ENCODE results near the gene GUCY1A2.

Gene GUCY1A2

DNA sequence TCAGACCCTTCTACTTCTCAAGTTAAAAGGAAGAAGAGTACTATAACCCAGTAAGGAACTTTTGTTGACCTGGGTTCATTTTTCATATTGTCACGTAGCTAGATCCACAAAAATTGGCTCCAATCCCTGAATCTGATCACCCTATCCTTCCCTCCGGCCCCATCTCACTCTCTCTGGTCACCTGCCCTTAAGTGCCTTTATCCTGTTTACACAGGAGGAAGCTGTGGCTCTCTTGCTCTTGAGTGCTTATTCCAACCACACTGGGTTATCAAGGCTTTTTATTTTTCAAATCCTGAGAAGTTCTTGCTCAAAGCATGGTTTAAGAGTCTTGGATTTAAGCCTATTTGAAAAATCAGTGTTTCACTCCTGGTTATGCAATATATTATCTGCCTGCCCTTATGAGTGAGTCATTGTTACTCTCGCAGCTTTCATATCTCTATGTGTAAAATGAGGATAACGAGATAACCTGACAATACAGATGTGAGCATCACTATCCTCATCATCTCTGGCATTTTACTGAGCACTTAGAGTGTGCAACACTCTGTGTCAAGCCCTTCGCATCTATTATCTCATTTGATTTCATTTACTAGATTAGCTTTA is 293.9 kb downstream of the GUCY1A2 start:
- DNase-seq = peak; percentile 3

GRCh38 chr11:106723071-106723470 is 295.2 kb downstream of the GUCY1A2 start:
- no peak for DNase-seq

DNA sequence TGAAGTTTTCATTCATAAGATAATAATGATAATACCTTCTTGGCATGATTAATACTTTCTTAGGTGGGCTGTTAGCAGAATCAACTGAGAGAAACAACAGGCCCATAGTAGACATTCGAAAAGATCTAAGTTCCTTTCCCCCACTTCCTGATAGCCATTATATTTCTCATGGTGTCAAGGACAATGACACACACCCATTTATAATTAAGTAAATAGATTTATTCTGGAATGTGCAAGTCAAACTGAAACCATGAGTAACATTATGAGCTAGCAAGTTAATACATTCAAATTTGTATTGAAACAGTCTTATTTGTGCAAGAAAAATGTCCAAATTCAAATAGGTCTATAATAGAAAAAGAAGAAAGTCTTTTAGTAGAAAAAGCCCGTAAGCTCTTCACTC is 301.1 kb downstream of the GUCY1A2 start:
- DNase-seq = no peak

DNA sequence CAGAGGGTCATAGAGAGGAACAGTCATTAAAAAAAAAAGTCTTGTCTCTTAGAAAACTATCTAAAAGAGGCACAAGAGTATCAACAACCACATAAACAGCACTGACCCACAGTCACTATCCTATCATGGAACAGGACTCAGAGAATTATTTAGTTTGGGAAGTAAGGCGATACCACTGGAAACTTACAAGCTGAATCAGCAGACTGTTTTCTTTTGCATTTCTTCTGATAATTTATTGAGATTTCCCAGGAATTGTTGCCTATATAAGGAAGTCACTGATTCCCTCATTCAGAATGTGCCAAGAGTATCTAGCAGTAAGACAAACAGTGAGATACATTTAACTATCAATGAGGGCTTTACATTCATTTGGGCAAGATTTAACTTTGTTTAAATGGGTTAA is 304.1 kb downstream of the GUCY1A2 start:
- DNase-seq = no peak

DNA sequence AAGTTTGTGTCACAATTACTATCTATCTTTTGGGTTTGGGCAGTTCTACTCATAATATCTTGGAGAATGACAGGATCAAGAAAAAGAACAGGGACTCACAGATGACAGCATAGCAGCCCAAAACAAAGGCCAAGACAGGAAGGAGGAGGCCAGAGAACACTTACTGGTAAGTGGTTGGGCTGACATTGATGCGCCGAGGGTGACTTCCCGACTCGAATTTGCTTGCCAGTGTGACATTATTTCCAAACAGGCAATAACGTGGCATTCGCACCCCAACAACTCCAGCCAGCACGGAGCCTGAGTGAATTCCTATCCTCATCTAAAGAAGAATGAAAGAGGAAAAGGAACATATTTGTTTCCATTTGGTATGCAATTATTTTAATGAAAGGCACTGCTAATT is 309.9 kb downstream of the GUCY1A2 start:
- DNase-seq = no peak

GRCh38 chr11:106706355-106706754 is 311.9 kb downstream of the GUCY1A2 start:
- DNase-seq = no peak

DNA sequence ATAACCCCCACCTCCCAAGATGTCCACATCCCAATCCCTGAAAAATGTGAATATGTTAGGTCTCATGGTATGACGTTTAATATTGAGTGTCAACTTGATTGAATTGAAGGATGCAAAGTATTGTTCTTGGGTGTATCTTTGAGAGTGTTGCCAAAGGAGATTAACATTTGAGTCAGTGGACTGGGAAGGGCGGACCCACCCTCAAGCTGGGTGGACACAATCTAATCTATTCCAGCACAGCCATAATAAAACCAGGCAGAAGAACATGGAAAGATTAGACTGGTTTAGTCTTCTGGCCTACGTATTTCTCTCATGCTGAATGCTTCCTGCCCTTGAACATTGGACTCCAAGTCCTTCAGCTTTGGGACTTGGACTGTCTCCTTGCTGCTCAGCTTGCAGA is 315.5 kb downstream of the GUCY1A2 start:
- DNase-seq = no peak

DNA sequence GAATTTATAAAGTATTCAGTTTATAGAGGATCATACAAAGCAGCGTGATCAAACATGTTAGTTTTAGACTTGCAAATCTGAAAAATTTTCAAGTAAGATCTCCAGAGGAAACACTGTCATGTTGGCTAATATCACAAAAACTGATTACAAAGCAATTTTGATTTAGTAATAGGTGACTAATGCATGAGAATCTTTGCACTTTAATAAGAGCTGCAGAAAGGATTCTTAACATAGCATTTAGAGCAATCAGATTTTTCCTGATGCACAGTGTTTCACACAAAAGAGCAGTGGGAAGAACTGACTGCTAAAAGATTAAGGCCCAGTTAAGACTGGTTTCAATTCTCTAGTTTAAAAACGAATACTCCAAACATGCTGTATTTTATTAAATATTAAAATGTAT is 321.2 kb downstream of the GUCY1A2 start:
- no peak for DNase-seq

- no peak for DNase-seq
These were observed 322.8 kb downstream of the GUCY1A2 start for GRCh38 chr11:106695506-106695905.

GRCh38 chr11:106694501-106694900 is 323.8 kb downstream of the GUCY1A2 start:
- no peak for DNase-seq

DNA sequence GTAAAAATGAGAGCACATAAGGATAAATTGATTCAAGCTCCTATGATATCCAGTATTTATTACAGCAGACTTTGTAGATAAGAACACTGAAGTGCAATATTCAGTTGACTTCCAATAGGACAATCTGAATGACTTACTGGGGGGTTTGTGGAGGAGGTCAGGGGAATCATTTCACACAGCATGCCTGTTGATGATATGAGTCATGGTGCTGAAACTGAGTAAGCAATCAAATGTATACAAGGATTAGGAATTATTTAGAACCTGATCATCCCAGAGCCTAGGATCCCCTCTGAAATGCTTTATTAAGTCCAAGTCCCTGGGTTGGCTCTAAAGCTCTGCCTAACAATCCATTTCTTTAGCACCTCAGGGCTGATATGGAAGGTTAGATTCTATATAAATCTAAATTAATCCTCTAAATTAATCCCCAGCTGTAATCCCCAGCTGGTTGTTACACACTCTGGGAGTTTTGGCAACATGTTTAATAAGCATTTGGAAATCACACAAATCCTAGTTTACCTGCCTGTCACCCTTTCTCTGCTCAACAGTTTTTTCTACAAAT is 326.4 kb downstream of the GUCY1A2 start:
- DNase-seq = no peak

DNA sequence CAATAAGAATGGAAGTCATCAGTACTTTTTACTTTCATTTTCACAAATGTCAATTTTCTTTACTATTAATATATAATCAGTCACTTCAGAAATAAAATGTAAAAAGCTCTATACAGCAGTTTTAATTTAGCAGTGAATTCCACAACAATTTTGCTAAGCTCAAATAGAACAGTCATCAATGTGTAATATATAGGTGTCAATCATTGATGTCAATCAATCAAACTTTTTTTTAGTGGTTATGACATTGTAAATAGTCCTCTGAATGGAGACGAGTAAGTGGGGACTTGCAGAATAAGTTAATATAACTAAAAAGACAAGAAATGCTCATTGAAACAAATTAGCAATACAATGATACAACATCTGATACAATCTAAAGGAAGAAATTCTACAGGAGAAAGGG is 327.4 kb downstream of the GUCY1A2 start:
- no peak for DNase-seq

GRCh38 chr11:106684944-106685343 is 333.3 kb downstream of the GUCY1A2 start:
- no peak for DNase-seq

DNA sequence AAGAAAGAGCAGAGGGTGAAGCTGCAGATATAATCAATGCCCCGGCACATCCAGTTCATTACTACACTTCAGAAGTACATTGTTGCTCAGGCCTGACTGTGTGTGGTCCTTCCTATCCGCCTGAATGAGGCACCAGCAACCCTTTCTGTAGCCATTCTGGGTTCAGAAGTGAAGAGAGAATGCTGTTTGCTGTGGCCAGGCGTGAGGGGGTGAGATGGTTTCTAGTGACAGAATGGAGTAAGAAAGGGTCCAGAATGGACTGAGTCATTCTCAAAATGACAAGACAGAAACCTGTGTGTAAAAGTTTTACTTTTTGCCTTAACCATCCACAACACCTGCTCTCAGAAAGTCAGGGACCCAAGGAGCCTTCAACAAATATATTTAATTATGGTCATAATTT is 334.8 kb downstream of the GUCY1A2 start:
- no peak for DNase-seq

- DNase-seq = no peak
These were observed 336.8 kb downstream of the GUCY1A2 start for GRCh38 chr11:106681435-106681834.

DNA sequence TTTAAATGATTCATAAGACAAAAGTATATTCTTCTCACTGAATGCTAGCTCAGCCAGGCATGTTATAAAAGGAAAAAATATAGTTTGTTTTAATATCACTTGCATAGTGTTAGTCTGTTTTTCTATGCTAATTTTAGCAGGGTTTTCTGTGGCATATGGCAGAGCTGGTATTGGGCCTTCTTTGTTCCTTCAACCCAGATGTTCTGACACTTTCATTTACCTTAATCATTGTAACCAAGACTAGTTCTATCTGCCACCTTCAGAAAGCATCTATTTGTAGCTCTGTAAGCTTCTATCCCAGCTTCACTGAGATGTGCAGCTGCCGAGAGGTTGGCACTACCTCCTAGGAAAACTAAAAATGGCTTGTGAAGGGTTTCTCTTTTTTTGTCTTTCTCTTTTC is 338.7 kb downstream of the GUCY1A2 start:
- no peak for DNase-seq

DNA sequence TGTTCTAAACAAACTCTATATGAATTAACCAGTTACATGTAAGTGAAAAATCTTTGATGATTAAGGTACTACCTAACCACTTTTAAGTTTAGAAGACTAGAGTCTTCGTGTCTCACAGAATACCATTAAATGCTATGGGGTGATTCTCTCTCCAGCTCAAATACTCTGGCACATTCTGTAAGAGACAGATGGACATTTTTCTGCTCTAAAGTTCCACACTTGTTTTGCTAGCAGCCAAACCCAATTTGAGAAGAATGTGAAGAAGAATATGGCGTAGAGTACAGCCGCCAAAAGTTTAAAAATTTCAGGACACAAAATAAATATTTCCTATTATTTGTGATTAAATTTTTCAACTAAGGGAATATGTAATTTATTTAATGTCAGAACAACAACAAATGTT is 339.1 kb downstream of the GUCY1A2 start:
- DNase-seq = no peak

- DNase-seq = no peak
These were observed 348.2 kb downstream of the GUCY1A2 start for GRCh38 chr11:106670069-106670468.

DNA sequence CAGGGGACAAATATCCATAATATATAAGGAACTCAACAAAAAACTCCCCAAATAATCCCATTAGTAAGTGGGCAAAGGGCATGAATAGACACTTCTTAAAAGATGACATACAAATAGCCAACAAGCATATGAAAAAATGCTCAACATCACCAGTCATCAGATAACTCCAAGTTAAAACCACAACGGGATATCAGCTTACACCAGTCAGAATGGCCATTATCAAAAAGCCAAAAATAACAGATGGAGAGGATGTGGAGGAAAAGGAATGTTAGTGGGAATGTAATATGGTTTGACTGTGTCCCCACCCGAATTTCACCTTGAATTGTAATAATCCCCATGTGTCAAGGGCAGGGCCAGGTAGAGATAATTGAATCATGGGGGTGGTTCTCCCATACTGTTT is 350.1 kb downstream of the GUCY1A2 start:
- DNase-seq = no peak

DNA sequence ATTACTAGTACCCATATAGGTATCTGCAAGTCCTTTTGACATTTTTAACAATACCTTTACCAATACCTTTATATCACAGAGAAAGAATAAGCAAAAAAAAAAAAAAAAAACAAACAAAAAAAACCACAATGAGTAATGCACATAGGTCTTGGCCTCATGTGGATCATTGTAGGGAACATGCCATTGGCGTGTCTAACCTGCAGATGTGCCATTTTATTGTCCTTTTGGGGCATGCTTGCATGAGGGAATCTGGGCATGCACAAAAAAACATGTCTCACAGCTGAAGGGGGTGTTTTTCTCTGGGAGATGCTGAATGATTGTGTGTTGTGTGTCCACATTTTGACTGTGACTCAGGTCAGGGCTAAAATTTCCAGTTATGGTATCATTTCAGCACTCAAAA is 361.6 kb downstream of the GUCY1A2 start:
- no peak for DNase-seq

- DNase-seq = no peak
These were observed 373.5 kb downstream of the GUCY1A2 start for GRCh38 chr11:106644824-106645223.

GRCh38 chr11:106642331-106642730 is 375.9 kb downstream of the GUCY1A2 start:
- no peak for DNase-seq

GRCh38 chr11:106632283-106632682 is 386.0 kb downstream of the GUCY1A2 start:
- no peak for DNase-seq

DNA sequence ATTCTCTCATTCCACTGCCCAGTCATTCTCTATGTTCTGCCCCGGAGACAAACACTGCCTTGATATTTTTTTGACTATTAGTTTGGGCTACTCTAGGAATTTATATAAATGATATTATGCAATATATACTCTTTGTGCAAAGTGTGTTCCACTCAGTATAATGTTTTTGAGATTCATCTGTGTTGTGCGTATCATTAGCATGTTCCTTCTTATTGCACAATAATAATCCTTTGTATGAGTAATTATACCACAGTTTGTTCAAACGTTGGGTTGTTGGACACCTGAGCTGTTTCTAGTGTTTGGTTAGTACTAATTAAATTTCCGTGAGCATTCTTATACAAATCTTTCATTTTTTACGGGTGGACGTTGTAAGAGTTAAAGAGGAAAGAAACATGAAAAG is 390.6 kb downstream of the GUCY1A2 start:
- no peak for DNase-seq

DNA sequence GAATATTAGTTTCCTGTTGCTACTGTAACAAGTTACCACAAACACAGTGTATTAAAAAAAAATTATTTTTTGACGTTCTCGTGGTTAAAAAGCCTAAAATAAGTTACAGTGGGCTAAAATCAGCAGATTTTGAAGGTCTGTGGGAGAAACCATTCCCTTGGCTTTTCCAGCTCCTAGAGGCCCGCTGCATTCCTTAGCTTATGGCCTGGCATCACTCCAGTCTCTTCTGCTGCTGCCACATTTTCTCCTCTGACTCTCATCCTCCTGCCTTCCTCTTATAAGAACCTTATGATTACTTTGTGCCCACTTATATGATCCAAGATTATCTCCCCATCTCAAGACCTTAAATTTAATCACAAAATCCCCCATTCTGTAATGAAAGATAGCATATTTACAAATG is 392.7 kb downstream of the GUCY1A2 start:
- DNase-seq = no peak

All from NCI-H1105 treated with DMSO at 0.1 percent for 48 hours (cell line).